Glutamatergic neuron (in vitro differentiated cells): ENCODE results near the gene DMWD. TPM values are rescaled to one million over a fixed set of nuclear protein-coding genes. Genes with fewer than 3 reads are reported as not detected.

Experiments used
- DNase-seq: peaks from one replicate; pipeline ENCODE4 v3.0.0; 2022
- H3K27ac Mint-ChIP-seq: one replicate; pipeline ENCODE4 v1.8.0; 2020; ENCODE audit warnings: mild to moderate bottlenecking, mixed read lengths, inconsistent platforms; ENCODE audit not compliant: unreplicated experiment
- H3K27me3 Mint-ChIP-seq: one replicate; pipeline ENCODE4 v1.8.0; 2020; ENCODE audit warnings: mild to moderate bottlenecking, moderate library complexity, mixed read lengths, inconsistent platforms; ENCODE audit not compliant: unreplicated experiment
- H3K36me3 Mint-ChIP-seq: one replicate; pipeline ENCODE4 v1.8.0; 2020; ENCODE audit warnings: mild to moderate bottlenecking, mixed read lengths, inconsistent platforms; ENCODE audit not compliant: unreplicated experiment
- H3K4me1 Mint-ChIP-seq: one replicate; pipeline ENCODE4 v1.8.0; 2020; ENCODE audit warnings: mild to moderate bottlenecking, low read depth, mixed read lengths, inconsistent platforms; ENCODE audit not compliant: unreplicated experiment
- H3K4me3 Mint-ChIP-seq: one replicate; pipeline ENCODE4 v1.8.0; 2020; ENCODE audit warnings: mild to moderate bottlenecking, mixed read lengths, inconsistent platforms; ENCODE audit not compliant: unreplicated experiment
- H3K9me3 Mint-ChIP-seq: one replicate; pipeline ENCODE4 v1.8.0; 2020; ENCODE audit warnings: mild to moderate bottlenecking, moderate library complexity, mixed read lengths, inconsistent platforms; ENCODE audit not compliant: unreplicated experiment
- total RNA-seq: library from RNA; stranded (reverse); fragmentation: NEBNext Ultra II Directional; extraction: Animal tissue kit (Norgen Biotek cat#: 25700); gene quantifications from one replicate; pipeline ENCODE4 v1.2.1, GENCODE V29; 2021; ENCODE audit not compliant: unreplicated experiment
- TF ChIP-seq, protein P1 (sequence below): fragments of 200-600 bp; sonication (generic); IDR thresholded peaks from one replicate; pipeline ENCODE4 v1.5.0; 2021; ENCODE audit not compliant: partially characterized antibody, unreplicated experiment

DMWD gene
- total RNA-seq, 1 donor from 2014 or later: 123 TPM

DNA sequence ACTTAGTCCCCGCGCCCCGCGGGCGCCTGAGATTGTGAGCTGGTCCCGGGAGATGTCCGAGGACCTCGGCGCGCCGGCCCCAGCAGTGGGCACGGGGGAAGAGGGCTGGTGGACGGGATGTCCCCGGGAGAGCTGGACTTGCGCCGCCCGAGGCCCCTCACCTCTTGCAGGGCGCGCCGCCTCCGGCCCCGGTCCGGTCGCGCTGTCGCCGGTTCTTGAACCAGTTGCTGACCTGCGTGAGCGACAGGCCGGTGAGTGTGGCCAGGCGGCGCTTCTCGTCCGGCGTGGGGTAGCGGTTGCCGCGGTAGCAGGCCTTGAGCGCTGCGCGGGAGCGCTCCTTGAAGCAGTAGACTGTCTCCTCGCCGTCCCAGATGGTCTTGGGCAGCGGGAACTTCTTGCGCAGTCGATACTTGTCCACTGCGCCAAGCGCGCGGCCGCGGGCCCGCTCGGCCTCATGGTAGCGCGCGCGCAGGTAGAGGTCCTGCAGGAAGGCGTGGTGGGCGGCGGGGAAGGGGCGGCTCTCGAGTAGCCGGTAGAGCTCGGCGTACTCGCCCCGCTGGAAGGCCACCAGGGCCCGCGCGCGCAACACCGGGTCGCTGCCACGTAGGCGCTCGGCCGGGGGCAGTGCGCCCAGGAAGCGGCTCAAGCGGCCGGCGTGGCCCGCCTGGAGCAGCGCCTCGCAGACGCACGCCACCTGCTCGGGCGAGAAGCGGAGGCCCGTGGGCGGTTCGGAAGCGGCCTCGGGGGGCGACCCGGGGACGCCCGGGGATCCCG lies 24.6 kb downstream of the DMWD start:
- H3K27ac Mint-ChIP-seq: no peak overlapping the region
- peak overlapping the region; percentile 77 for H3K4me3 Mint-ChIP-seq
- H3K27me3 Mint-ChIP-seq: peaks cover 21% of the 10 kb centered on the region
- TF ChIP-seq, protein P1, sequence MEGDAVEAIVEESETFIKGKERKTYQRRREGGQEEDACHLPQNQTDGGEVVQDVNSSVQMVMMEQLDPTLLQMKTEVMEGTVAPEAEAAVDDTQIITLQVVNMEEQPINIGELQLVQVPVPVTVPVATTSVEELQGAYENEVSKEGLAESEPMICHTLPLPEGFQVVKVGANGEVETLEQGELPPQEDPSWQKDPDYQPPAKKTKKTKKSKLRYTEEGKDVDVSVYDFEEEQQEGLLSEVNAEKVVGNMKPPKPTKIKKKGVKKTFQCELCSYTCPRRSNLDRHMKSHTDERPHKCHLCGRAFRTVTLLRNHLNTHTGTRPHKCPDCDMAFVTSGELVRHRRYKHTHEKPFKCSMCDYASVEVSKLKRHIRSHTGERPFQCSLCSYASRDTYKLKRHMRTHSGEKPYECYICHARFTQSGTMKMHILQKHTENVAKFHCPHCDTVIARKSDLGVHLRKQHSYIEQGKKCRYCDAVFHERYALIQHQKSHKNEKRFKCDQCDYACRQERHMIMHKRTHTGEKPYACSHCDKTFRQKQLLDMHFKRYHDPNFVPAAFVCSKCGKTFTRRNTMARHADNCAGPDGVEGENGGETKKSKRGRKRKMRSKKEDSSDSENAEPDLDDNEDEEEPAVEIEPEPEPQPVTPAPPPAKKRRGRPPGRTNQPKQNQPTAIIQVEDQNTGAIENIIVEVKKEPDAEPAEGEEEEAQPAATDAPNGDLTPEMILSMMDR: no peak
- DNase-seq: peak; percentile 63
- H3K4me1 Mint-ChIP-seq: peaks cover 5% of the 10 kb centered on the region
- no peaks in the 10 kb centered on the region for H3K36me3 Mint-ChIP-seq
- H3K9me3 Mint-ChIP-seq: peaks cover 18% of the 10 kb centered on the region

DNA sequence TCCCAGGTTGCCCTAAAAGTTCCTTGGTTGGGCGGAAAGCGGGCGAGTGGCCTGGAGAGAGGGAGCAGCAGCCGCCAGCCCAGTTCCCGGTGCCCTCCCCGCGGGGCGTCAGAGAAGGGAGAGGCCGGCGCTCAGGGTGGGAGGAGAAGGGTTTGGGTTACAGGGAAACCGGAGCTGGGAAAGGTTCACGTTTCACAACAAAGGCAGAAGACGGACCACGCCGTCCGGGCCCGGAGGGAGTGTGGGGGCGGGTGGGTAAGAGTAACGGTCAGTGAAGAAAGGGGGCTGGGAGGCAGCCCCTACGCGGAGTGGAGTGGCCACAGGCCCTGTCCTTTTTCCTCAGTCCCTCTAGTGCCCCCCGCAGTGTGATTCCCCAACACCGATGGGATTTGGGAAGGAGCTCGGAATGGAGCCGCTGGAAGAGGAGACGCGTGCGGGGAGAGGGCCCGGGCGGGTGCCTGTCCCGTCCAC lies 25.2 kb downstream of the DMWD start:
- Mint-ChIP-seq H3K4me1 (peaks cover 5% of the 10 kb centered on the region), H3K4me3 (peak overlapping the region; percentile 65), H3K27me3 (peaks cover 19% of the 10 kb centered on the region), H3K27ac (no peak overlapping the region), H3K36me3 (no peaks in the 10 kb centered on the region), H3K9me3 (peaks cover 16% of the 10 kb centered on the region)
- TF ChIP-seq, protein P1: no peak
- peak; percentile 46 for DNase-seq

DNA sequence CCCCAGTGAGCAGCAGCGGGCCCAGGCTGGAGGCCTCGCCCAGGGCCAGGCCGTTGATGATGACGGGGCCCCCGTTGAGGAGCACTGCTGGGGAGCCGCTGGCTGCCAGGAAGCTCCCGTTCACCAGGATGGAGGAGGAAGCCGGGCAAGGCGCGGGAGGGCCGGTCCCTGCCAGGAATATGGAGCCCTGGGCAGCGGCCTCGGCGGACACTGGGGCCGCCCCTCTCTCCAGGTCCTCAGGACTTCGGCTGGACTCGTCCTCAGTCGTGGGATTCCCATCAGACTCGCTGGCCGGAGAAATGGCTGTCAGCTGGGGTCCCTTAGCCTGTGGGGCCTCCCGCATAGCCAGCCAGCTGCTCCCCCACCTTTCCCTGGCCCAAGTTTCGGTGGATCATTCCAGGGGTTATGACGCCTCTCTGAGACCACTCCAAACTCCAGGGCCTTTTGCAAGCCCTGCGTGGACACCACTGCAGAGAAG lies 25.7 kb downstream of the DMWD start:
- no peak overlapping the region for H3K27ac Mint-ChIP-seq
- H3K4me1 Mint-ChIP-seq: peaks cover 5% of the 10 kb centered on the region
- H3K4me3 Mint-ChIP-seq: peak overlapping the region; percentile 65
- no peaks in the 10 kb centered on the region for H3K36me3 Mint-ChIP-seq
- no peak for DNase-seq
- peaks cover 10% of the 10 kb centered on the region for H3K9me3 Mint-ChIP-seq
- TF ChIP-seq, protein P1: no peak
- H3K27me3 Mint-ChIP-seq: peaks cover 17% of the 10 kb centered on the region

GRCh38 chr19:45766296-45766868 lies 26.3 kb downstream of the DMWD start:
- peaks cover 17% of the 10 kb centered on the region for H3K27me3 Mint-ChIP-seq
- peaks cover 5% of the 10 kb centered on the region for H3K4me1 Mint-ChIP-seq
- H3K9me3 Mint-ChIP-seq: peaks cover 10% of the 10 kb centered on the region
- no peak for DNase-seq
- no peaks in the 10 kb centered on the region for H3K36me3 Mint-ChIP-seq
- TF ChIP-seq, protein P1: no peak
- H3K27ac Mint-ChIP-seq: no peak overlapping the region
- H3K4me3 Mint-ChIP-seq: no peak overlapping the region
